HepG2 (cell line): ENCODE data around the gene SRSF7. TPM values are rescaled to one million over a fixed set of nuclear protein-coding genes. Genes with fewer than 3 reads are reported as not detected.

Source experiments
- MTA3 ChIP-seq: sonication (generic); formaldehyde crosslinking; IDR thresholded peaks from 2 replicates; pipeline ENCODE4 v1.4.0; 2020; ENCODE audit warnings: missing genetic modification reagents
- SMAD3 ChIP-seq: sonication (generic); formaldehyde crosslinking; IDR thresholded peaks from 2 replicates; pipeline ENCODE4 v1.4.0; 2020; ENCODE audit warnings: missing genetic modification reagents
- ZNF431 ChIP-seq: sonication (generic); formaldehyde crosslinking; IDR thresholded peaks from 2 replicates; pipeline ENCODE4 v1.9.0; 2022; ENCODE audit warnings: missing genetic modification reagents, low read depth, mild to moderate bottlenecking, borderline replicate concordance
- ZNF441 ChIP-seq: sonication (generic); formaldehyde crosslinking; IDR thresholded peaks from 2 replicates; pipeline ENCODE4 v1.7.0; 2021; ENCODE audit warnings: missing genetic modification reagents, borderline replicate concordance
- polyA plus RNA-seq, 8 experiments: library from polyadenylated mRNA; depleted of rRNA in 3 of 8; stranded (reverse) in 7 of 8; unstranded in 1 of 8; fragments of >200 nt; fragmentation: Illumina TruSeq in 4 of 8; extraction: Trizol in 4 of 8; gene quantifications; 2 replicates each; pipeline versions ENCODE4 v1.2.1 to v1.2.3, GENCODE V29; 2011 to 2016; ENCODE audit warnings: low read depth in 4 of 8, missing spikeins in 1 of 8, mixed read lengths in 1 of 8; ENCODE audit not compliant: insufficient read depth in 1 of 8
- total RNA-seq, 5 experiments: library from RNA; depleted of rRNA; stranded (reverse); fragments of >200 nt; fragmentation: Illumina TruSeq; extraction: Trizol; gene quantifications; 2 replicates each; pipeline ENCODE4 v1.2.3, GENCODE V29; 2016; ENCODE audit warnings: low read depth in 1 of 5
- TF ChIP-seq, protein P1 (sequence below): sonication (generic); formaldehyde crosslinking; IDR thresholded peaks from 2 replicates; pipeline ENCODE4 v1.4.0; 2020; ENCODE audit warnings: missing genetic modification reagents, mild to moderate bottlenecking, borderline replicate concordance
- TF ChIP-seq, protein P2 (sequence below): sonication (generic); formaldehyde crosslinking; IDR thresholded peaks from 2 replicates; pipeline ENCODE4 v1.4.0; 2020; ENCODE audit warnings: mild to moderate bottlenecking, missing genetic modification reagents

The SRSF7 gene
- total and polyA plus RNA-seq, 2 of the 13 experiments (the other 11 are each of a cell fraction or from before 2014, with no cell fraction given) = 172 to 275 TPM

DNA sequence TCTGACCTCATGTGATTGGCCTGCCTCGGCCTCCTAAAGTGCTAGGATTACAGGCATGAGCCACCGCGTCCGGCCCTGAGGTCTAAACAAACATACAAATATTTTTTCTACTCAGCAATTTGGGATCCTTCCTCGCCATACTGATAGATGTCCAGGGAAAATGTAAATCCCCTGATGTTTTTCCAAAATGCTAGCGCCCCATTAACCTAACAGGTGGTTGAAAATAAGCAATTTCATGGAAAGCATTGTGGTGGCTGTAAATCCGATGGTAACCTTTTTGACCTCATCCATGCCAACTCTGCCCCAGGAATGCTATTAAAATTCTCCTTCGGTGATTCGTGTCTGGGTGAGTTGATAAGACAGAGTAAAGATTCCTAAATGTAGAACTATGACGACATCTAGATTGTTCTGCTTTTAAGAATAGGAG lies 46.1 kb upstream of the SRSF7 start (continued):
- TF ChIP-seq, protein P1, sequence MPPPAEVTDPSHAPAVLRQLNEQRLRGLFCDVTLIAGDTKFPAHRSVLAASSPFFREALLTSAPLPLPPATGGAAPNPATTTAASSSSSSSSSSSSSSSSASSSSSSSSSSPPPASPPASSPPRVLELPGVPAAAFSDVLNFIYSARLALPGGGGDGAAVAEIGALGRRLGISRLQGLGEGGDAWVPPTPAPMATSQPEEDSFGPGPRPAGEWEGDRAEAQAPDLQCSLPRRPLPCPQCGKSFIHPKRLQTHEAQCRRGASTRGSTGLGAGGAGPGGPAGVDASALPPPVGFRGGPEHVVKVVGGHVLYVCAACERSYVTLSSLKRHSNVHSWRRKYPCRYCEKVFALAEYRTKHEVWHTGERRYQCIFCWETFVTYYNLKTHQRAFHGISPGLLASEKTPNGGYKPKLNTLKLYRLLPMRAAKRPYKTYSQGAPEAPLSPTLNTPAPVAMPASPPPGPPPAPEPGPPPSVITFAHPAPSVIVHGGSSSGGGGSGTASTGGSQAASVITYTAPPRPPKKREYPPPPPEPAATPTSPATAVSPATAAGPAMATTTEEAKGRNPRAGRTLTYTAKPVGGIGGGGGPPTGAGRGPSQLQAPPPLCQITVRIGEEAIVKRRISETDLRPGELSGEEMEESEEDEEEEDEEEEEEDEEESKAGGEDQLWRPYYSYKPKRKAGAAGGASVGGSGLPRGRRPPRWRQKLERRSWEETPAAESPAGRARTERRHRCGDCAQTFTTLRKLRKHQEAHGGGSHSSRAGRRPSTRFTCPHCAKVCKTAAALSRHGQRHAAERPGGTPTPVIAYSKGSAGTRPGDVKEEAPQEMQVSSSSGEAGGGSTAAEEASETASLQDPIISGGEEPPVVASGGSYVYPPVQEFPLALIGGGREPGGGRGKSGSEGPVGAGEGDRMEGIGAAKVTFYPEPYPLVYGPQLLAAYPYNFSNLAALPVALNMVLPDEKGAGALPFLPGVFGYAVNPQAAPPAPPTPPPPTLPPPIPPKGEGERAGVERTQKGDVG (CRISPR knock-in tag) = no peak
- TF ChIP-seq ZNF431 (no peak), ZNF441 (CRISPR knock-in tag) (no peak), MTA3 (CRISPR knock-in tag) (no peak), SMAD3 (CRISPR knock-in tag) (no peak)
- TF ChIP-seq, protein P2, sequence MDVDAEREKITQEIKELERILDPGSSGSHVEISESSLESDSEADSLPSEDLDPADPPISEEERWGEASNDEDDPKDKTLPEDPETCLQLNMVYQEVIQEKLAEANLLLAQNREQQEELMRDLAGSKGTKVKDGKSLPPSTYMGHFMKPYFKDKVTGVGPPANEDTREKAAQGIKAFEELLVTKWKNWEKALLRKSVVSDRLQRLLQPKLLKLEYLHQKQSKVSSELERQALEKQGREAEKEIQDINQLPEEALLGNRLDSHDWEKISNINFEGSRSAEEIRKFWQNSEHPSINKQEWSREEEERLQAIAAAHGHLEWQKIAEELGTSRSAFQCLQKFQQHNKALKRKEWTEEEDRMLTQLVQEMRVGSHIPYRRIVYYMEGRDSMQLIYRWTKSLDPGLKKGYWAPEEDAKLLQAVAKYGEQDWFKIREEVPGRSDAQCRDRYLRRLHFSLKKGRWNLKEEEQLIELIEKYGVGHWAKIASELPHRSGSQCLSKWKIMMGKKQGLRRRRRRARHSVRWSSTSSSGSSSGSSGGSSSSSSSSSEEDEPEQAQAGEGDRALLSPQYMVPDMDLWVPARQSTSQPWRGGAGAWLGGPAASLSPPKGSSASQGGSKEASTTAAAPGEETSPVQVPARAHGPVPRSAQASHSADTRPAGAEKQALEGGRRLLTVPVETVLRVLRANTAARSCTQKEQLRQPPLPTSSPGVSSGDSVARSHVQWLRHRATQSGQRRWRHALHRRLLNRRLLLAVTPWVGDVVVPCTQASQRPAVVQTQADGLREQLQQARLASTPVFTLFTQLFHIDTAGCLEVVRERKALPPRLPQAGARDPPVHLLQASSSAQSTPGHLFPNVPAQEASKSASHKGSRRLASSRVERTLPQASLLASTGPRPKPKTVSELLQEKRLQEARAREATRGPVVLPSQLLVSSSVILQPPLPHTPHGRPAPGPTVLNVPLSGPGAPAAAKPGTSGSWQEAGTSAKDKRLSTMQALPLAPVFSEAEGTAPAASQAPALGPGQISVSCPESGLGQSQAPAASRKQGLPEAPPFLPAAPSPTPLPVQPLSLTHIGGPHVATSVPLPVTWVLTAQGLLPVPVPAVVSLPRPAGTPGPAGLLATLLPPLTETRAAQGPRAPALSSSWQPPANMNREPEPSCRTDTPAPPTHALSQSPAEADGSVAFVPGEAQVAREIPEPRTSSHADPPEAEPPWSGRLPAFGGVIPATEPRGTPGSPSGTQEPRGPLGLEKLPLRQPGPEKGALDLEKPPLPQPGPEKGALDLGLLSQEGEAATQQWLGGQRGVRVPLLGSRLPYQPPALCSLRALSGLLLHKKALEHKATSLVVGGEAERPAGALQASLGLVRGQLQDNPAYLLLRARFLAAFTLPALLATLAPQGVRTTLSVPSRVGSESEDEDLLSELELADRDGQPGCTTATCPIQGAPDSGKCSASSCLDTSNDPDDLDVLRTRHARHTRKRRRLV (CRISPR knock-in tag) = no peak
